Central memory CD4-positive, alpha-beta T cell (primary cell): ENCODE results near the gene NUP50.

Source experiments
- DNase-seq: peaks from one replicate; pipeline ENCODE4 v3.0.0; 2022

NUP50 gene

DNA sequence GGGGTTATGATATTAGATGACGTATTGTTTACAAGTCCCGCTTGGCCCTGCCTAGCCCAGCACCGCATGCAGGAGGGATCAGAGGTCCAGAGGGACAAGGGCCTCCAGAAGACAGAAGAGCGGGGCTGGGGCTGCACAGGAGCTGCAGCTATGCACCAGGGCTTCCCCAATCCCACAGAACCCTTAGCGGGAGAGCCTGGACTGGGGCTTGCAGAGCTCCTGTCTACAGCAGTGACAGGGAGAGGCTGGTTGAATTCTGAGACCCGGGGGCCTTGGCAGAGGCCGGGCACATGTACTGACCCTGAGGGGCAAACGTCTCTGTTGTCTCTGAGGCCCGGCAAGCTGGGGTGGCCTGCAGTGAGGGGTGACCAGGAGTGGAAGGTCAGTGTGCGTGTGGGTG lies 70.1 kb downstream of the NUP50 start:
- DNase-seq, result no peak

DNA sequence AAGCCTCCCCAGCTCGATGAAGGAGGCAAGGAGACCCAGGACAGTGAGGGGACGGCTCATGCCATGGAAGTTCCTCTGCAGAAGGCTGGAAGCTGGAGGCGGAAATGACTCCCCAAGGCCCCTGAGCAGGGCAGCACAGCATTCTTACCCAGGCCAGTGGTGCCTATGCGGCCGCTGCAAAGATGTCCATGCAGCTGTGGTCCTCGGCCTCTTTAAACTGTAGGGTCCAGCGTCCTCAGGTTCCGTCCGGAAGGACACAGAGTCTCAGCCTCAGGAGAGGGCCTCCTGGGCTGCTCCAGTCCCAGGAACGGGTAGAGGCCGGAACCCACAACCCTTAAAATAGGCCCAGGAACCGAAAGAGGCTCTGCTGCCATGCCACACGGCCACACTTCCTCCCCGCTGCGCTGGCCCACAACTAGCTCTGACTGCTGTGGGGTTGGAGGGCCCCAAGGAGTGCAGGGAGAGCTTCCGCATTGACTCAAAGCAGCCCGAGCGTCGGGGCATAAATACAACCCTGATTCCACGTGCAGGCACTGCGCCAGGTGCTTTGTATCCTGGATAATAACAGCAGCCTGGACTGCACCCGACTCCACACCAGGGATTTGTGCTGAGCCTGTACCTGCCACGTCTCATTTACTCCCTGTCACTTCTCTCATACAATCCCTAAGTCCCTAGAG lies 71.5 kb downstream of the NUP50 start:
- no peak for DNase-seq

DNA sequence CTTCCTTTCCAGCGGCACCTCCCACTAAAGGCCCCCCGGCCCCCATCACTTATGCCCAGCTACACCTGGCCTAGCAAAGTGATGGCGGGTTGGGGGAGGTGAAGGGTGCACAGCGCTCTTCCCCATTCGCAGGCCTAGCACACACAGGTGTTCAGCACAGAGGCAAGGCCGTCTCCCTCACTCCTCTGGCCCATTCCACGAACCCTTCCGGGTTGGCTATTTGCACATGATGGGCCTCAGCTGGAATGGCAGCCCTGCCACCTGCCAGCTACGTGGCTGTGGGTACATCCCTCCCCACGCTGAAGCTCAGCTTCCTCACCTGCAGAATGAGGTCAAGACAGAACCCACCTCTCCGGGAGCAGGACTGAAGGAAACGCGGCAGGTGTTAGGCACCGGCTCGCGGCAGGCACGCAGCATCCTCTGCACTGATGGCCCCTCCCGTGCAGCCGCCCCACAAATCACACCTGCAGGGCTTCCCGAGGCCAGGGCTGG lies 72.2 kb downstream of the NUP50 start:
- DNase-seq, result no peak

DNA sequence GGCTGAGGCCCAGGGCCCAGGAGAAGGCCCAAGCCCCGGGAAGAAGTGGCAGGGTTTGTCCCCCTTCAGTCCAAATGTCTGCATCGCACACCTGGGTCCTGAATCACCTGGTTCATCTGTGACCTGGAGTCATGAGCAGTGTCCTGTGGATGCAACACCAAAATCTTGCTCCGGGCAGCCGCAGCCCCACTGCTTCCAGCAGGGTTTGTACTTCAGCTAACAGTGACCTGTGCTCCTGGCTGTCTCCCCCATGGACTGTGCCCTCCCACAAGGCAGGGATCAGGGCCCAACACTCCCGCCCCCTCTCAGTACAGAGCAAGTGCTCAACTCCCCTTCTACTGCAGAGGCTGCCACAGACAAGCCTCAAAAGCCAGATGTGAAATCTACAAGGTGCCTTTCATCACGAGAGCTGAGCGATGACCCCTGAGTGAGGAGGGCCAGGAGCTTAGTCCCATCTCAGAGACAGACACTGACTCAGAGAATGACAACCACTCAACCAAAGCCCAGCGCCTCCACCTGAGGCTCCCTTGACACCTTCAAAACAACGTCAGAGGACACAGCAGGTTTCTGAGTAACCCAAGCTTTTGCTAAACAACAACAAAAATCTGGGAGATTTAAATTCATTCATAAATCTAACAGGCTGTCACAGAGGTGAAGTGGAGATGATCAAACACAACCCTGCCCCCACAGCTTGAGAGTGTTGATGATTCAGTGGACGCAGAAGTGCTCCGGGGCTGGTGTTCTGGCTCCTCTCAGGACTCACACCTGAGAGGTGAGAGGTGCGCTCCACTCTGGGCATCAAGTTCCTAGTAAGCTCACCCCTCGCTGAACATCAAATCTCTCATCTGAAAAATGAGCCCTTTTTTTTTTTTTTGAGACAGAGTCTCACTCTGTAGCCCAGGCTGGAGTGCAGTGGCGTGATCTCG lies 73.6 kb downstream of the NUP50 start:
- DNase-seq, result no peak
